SK-N-MC (cell line): Measurements from ENCODE around the gene TMEM223.

Source experiments
- DNase-seq: peaks from one replicate; pipeline ENCODE4 v3.0.0-alpha.2; 2011; ENCODE audit warnings: low read depth, low spot score
- H3K27ac ChIP-seq: fragments of 200-600 bp; sonication (generic); 2 replicates; pipeline ENCODE4 v1.5.1; 2016; ENCODE audit warnings: mixed run types
- H3K36me3 ChIP-seq: fragments of 200-600 bp; sonication (generic); 2 replicates; pipeline ENCODE4 v1.6.1; 2017; ENCODE audit warnings: antibody characterized with exemption, low read length, mixed read lengths; ENCODE audit not compliant: insufficient read depth
- H3K4me3 ChIP-seq: fragments of 200-600 bp; sonication (generic); 2 replicates; pipeline ENCODE4 v1.5.1; 2016
- H3K9ac ChIP-seq: fragments of 200-600 bp; sonication (generic); 2 replicates; pipeline ENCODE4 v1.8.0; 2017; ENCODE audit warnings: mixed run types, mixed read lengths; ENCODE audit not compliant: insufficient read length
- H3K9me3 ChIP-seq: fragments of 200-600 bp; sonication (generic); 2 replicates; pipeline ENCODE4 v1.6.1; 2017; ENCODE audit warnings: low read depth, mild to moderate bottlenecking, antibody characterized with exemption, low read length, moderate library complexity, mixed read lengths
- EZH2 ChIP-seq: fragments of 200-600 bp; sonication (generic); IDR thresholded peaks from one replicate; pipeline ENCODE4 v1.6.1; 2017; ENCODE audit warnings: antibody characterized with exemption
- FOXP2 ChIP-seq: optimal IDR thresholded peaks from 2 replicates; pipeline ENCODE3; 2011; ENCODE audit warnings: mild to moderate bottlenecking, moderate library complexity; ENCODE audit not compliant: insufficient read depth; ENCODE audit errors: extremely low read length, control extremely low read depth
- POLR2AphosphoS5 ChIP-seq: IDR thresholded peaks from 2 replicates; pipeline ENCODE4 v1.6.1; 2012; ENCODE audit warnings: mild to moderate bottlenecking, low read depth, low read length, borderline replicate concordance

Gene TMEM223

GRCh38 chr11:62805076-62805892 lies 13.5 kb upstream of the TMEM223 start, which contains the start of gene NXF1:
Gene NXF1 (minus strand): TSS chr11:62805440. CDS start chr11:62805356, 84 bp downstream.
- Histone ChIP-seq H3K36me3 (peaks cover 28% of the 10 kb centered on the region), H3K9me3 (no peaks in the 10 kb centered on the region), H3K4me3 (peak within 1 kb of the TSS; percentile 86), H3K9ac (peak within 1 kb of the TSS; percentile 99), H3K27ac (peak within 1 kb of the TSS; percentile 55)
- peak; percentile 60 for DNase-seq
- TF ChIP-seq FOXP2 (no peak), EZH2 (no peak), POLR2AphosphoS5 (peak; percentile 100)

- H3K27ac ChIP-seq, result peak overlapping the region; percentile 55; the same call in 1 of the 2 replicates
- no peak for DNase-seq
These were observed 12.7 kb upstream of the TMEM223 start for GRCh38 chr11:62804310-62805075.

DNA sequence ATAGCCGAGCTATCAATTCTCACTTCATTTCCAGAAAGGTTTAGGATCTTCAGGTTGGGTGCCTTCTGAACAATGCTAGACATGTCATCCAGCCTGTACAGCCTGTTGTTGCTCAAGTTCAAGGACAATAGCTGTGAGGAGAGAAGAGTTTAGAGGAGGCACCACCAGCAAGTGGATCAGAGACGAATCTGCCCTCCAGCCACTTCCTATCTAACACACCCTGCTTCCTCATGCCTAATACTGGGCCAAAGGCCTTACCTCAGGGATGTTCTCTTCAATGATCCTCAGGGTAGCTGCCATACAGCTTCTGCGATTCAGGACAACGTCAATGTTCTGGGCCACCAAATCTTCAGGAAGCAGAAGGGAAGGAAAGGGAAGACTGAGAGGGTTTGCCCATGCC lies 9.3 kb upstream of the TMEM223 start:
- TF ChIP-seq FOXP2 (no peak), EZH2 (no peak), POLR2AphosphoS5 (no peak)
- Histone ChIP-seq H3K27ac (no peak overlapping the region), H3K9me3 (no peaks in the 10 kb centered on the region), H3K4me3 (no peak overlapping the region), H3K36me3 (peaks cover 64% of the 10 kb centered on the region), H3K9ac (no peak overlapping the region)
- no peak for DNase-seq

More at GRCh38 chr11:62804310-62805075, 12.7 kb upstream of the TMEM223 start:
- Histone ChIP-seq H3K4me3 (peak overlapping the region; percentile 86), H3K9ac (peak overlapping the region; percentile 99), H3K36me3 (peaks cover 36% of the 10 kb centered on the region), H3K9me3 (no peaks in the 10 kb centered on the region)
- TF ChIP-seq FOXP2, result no peak
- TF ChIP-seq POLR2AphosphoS5, result no peak
- TF ChIP-seq EZH2, result no peak

DNA sequence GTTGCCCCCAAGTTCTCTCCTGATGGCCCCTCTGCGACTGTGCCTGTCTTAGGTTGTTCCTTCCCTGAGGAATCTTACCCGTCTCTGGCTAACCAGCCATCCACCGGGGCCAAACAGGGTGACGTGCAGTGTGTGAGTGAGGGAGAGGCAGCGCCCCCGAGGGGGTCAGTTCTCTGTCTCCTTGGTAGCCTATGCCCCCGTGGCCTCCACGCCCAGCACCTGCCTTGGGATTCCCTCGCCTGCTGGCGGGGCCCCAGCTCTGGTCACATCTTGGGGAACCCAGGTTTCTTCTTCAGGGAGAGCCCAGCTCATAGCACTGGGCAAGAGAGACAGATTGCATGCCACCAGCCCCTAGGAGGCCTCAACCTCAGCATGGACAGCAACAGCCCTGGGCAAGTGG lies 7.7 kb upstream of the TMEM223 start:
- H3K9me3 ChIP-seq, result no peaks in the 10 kb centered on the region
- peaks cover 80% of the 10 kb centered on the region for H3K36me3 ChIP-seq
- no peak overlapping the region for H3K27ac ChIP-seq

DNA sequence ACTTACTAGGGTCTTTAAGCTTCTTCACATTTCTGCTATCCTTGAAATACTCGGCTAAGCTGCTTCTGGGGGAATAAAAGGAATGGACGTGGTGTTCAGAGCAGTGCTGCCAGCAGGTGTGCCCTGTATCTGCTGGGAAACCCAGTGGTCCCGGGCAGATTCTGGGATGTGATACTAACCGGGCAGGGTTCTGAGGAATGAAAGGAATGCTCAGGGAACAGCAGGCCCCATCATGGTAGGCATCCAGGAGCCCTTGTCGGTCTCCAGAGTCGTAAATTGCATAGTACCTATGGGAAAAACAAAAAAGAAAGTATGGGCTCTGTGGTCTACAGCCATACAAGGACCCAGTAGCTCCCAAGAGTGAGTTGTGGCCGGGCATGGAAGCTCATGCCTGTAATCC lies 4.5 kb upstream of the TMEM223 start:
- H3K9me3 ChIP-seq, result no peaks in the 10 kb centered on the region
- TF ChIP-seq FOXP2 (no peak), EZH2 (no peak), POLR2AphosphoS5 (no peak)
- no peak overlapping the region for H3K4me3 ChIP-seq
- DNase-seq, result no peak
- no peak overlapping the region for H3K27ac ChIP-seq
- no peak overlapping the region for H3K9ac ChIP-seq
- peaks cover 80% of the 10 kb centered on the region for H3K36me3 ChIP-seq

More for the DNA sequence above, 7.7 kb upstream of the TMEM223 start:
- no peak for TF ChIP-seq FOXP2
- TF ChIP-seq POLR2AphosphoS5, result no peak
- no peak for TF ChIP-seq EZH2
- no peak for DNase-seq
- Histone ChIP-seq H3K9ac (no peak overlapping the region), H3K4me3 (no peak overlapping the region)

- Histone ChIP-seq H3K36me3 (peaks cover 79% of the 10 kb centered on the region), H3K27ac (no peak overlapping the region), H3K9ac (no peak overlapping the region), H3K9me3 (no peaks in the 10 kb centered on the region), H3K4me3 (no peak overlapping the region)
- no peak for TF ChIP-seq FOXP2
- TF ChIP-seq EZH2, result no peak
- TF ChIP-seq POLR2AphosphoS5, result no peak
- DNase-seq, result no peak
These were observed 2.5 kb upstream of the TMEM223 start for GRCh38 chr11:62794201-62794775.

DNA sequence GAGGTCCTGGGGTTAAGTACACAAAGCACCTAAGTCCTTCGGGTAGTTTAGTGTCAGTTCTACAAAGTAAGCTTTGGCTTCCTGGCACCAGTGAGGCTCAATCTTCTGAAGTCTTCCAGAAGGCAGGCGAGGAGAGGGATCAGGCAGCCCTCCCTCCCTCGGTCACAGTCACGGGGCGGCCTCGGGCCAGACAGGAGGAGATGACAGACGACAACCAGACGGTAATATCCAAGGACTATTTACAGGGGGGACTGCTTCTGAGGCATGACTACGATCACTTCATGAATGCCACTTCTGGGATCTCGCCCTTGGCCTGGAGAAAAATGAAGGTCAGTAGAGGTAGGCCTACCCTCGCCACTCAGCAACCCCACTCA lies 383 bp upstream of the TMEM223 start:
- peak overlapping the region; percentile 24 for H3K9ac ChIP-seq
- peak overlapping the region; percentile 87 for H3K27ac ChIP-seq
- H3K4me3 ChIP-seq, result peak overlapping the region; percentile 84
- TF ChIP-seq POLR2AphosphoS5 (no peak), FOXP2 (no peak), EZH2 (no peak)
- no peaks in the 10 kb centered on the region for H3K9me3 ChIP-seq
- DNase-seq, result no peak
- peaks cover 64% of the 10 kb centered on the region for H3K36me3 ChIP-seq

DNA sequence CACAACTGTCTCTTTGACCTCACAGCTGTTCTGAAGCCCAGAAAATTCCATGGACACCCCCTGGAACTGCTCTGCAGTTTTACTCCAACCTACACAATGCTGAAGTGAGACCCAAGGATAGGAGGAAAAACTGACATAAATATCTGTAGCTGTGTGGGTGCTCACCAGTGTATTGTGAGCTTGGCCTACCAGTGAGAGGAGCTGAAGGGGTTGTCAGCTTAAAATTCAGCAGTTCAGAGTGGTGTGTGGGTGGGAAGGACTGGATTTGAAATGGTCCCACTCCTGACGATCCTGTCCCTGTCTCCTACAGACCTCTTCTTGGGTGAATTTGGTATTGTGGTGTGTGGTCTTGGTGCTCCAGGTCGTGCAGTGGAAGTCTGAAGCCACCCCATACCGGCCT lies 2.2 kb downstream of the TMEM223 start:
- TF ChIP-seq FOXP2, result no peak
- TF ChIP-seq POLR2AphosphoS5, result no peak
- no peak for TF ChIP-seq EZH2
- Histone ChIP-seq H3K9me3 (no peaks in the 10 kb centered on the region), H3K9ac (no peak overlapping the region), H3K27ac (peak overlapping the region; percentile 40; the same call in 1 of the 2 replicates), H3K36me3 (peaks cover 47% of the 10 kb centered on the region), H3K4me3 (no peak overlapping the region)
- no peak for DNase-seq
